RWPE1 (cell line): ENCODE results near the gene CDC42EP4.

Experiments used
- CTCF ChIA-PET: fragments of 350-600 bp; sonication (Branson Sonifier 250); formaldehyde crosslinking; extraction: SDS; loops from one replicate; lab custom pipeline; 2021; lab: Yijun Ruan, JAX
- POLR2A ChIA-PET: fragments of 400-600 bp; formaldehyde crosslinking; extraction: SDS; loops from one replicate; lab custom pipeline; 2020; ENCODE audit warnings: antibody characterized with exemption; ENCODE audit not compliant: low non-redundant PET; lab: Yijun Ruan, JAX
- DNase-seq: peaks from one replicate; pipeline ENCODE4 v3.0.0; 2012; ENCODE audit warnings: low spot score
- H3K27ac ChIP-seq: fragments of 450-650 bp; 2 replicates; pipeline ENCODE4 v1.5.1; 2017
- TF ChIP-seq, protein P1 (sequence below): fragments of 450-650 bp; conservative IDR thresholded peaks from 2 replicates; pipeline ENCODE4 v1.5.1; 2017; ENCODE audit warnings: low read depth, mild to moderate bottlenecking

Gene CDC42EP4

GRCh38 chr17:73341350-73342049 lies 29.7 kb upstream of the CDC42EP4 start:
- TF ChIP-seq, protein P1, sequence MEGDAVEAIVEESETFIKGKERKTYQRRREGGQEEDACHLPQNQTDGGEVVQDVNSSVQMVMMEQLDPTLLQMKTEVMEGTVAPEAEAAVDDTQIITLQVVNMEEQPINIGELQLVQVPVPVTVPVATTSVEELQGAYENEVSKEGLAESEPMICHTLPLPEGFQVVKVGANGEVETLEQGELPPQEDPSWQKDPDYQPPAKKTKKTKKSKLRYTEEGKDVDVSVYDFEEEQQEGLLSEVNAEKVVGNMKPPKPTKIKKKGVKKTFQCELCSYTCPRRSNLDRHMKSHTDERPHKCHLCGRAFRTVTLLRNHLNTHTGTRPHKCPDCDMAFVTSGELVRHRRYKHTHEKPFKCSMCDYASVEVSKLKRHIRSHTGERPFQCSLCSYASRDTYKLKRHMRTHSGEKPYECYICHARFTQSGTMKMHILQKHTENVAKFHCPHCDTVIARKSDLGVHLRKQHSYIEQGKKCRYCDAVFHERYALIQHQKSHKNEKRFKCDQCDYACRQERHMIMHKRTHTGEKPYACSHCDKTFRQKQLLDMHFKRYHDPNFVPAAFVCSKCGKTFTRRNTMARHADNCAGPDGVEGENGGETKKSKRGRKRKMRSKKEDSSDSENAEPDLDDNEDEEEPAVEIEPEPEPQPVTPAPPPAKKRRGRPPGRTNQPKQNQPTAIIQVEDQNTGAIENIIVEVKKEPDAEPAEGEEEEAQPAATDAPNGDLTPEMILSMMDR = no peak
- POLR2A ChIA-PET = no interaction called here
- DNase-seq = no peak
- CTCF ChIA-PET = interaction anchor here (0.6 to 3.8 kb wide), 2 partner anchors 30 to 80 kb away, joined by 3 to 18 read pairs; partner anchors contain the start of gene CDC42EP4
- H3K27ac ChIP-seq = peak overlapping the region; percentile 97

GRCh38 chr17:73340093-73340596 lies 28.3 kb upstream of the CDC42EP4 start:
- CTCF ChIA-PET = interaction anchor here (0.5 to 3.8 kb wide), 3 partner anchors 29 to 601 kb away, joined by 3 to 18 read pairs (median 3); partner anchors contain the start of gene CDC42EP4

DNA sequence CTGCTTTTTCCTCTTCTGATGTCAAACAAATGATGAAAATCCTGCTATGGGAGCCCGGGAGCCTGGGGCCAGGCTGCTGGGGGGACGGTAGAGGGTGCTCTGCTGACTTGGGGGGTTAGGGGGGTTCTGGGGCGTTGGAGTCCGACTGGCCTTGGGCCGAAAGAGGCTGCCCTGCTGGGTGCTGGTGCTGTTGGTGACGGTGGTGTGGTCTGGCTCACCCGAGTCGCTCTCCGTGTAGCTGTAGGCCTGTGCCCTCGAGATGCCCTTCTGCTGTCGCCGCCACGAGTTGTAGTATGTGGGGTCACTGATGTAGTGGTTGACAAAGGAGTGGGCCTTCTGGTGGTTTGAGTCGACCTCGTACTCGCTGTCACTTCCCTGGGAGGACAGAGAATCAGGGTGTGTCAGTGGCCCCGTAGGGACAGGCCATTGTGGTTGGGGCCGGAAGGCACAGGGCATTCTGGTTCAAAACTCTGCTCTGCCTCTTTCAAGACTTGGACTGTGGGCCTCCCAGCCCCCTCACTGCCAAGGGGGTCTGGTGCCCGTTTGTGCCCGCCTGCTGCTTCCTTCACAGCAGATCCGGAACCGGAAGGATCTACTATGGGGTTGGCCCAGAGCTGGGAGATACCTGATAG lies 26.9 kb upstream of the CDC42EP4 start:
- ChIA-PET CTCF (no interaction called here), POLR2A (interaction anchor here (0.6 kb wide), 1 partner anchor 34 kb away, joined by 5 read pairs; no protein-coding TSS in a partner anchor)
- H3K27ac ChIP-seq = peak overlapping the region; percentile 97
- TF ChIP-seq, protein P1 = no peak
- no peak for DNase-seq

More at GRCh38 chr17:73340093-73340596, 28.3 kb upstream of the CDC42EP4 start:
- TF ChIP-seq, protein P1 = peak; percentile 67
- H3K27ac ChIP-seq = peak overlapping the region; percentile 97
- POLR2A ChIA-PET = no interaction called here
- peak; percentile 98 for DNase-seq

GRCh38 chr17:73338050-73338521 lies 26.3 kb upstream of the CDC42EP4 start:
- CTCF ChIA-PET = no interaction called here
- H3K27ac ChIP-seq = peak overlapping the region; percentile 97
- DNase-seq = no peak
- TF ChIP-seq, protein P1 = no peak
- POLR2A ChIA-PET = no interaction called here

DNA sequence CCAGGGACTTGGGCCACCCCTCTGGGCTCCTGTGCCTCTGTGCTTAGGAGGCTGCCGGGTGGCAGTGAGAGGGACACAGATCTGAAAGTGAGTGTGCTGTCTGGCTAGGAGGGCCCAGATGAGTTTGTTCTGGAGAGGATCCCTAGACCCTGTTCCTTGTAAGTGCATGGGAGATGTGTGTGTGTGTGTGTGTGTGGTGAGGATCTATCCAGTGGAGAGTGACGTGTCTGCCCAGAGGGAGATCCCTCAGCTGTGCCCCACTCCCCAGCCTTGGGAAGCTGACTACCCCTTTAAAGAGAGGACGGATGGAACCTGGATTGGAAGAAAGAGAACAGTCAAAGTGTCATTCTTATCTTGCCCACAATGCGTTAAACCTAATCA lies 25.5 kb upstream of the CDC42EP4 start:
- TF ChIP-seq, protein P1 = no peak
- ChIA-PET CTCF (no interaction called here), POLR2A (no interaction called here)
- no peak for DNase-seq
- peak overlapping the region; percentile 97 for H3K27ac ChIP-seq
